IMR-90 (cell line): ENCODE measurements around the gene KRT80. TPM values are rescaled to one million over a fixed set of nuclear protein-coding genes. Genes with fewer than 3 reads are reported as not detected.
A peak's percentile ranks its signal among the peaks of the same experiment; 100 is the strongest.

Experiments
- ATAC-seq: fragments of 200-7000 bp; cut with Tn5 transposase; 2 replicates; pipeline ENCODE4 v1.9.1; 2020; ENCODE audit warnings: low read depth, mild to moderate bottlenecking, moderate library complexity
- BruUV-seq: library from RNA; stranded (reverse); fragments of 400-500 nt; replicated peaks from 2 replicates; lab custom pipeline; 2021; lab: Mats Ljungman, UMichigan
- CTCF ChIA-PET: fragments of 300-600 bp; formaldehyde crosslinking; extraction: SDS; loops from one replicate; lab custom pipeline; 2021; ENCODE audit warnings: antibody characterized with exemption; lab: Yijun Ruan, JAX
- POLR2A ChIA-PET: fragments of 300-600 bp; sonication (Branson Sonifier 250); formaldehyde crosslinking; loops from one replicate; lab custom pipeline; 2022; ENCODE audit warnings: antibody characterized with exemption; ENCODE audit not compliant: unreplicated experiment; lab: Charles Lee
- DNase-seq: peaks from one replicate; pipeline ENCODE4 v3.0.0; 2013
- H2AFZ ChIP-seq: replicated peaks from 2 replicates; pipeline ENCODE3; 2013; ENCODE audit warnings: low read length, mild to moderate bottlenecking; ENCODE audit not compliant: poor library complexity
- H2AK5ac ChIP-seq: 2 replicates; pipeline ENCODE4 v1.6.1; 2013; ENCODE audit warnings: low read depth, low read length, inconsistent platforms
- H2AK9ac ChIP-seq: replicated peaks from 2 replicates; pipeline ENCODE3; 2013; ENCODE audit warnings: mild to moderate bottlenecking, low read depth, low read length, moderate library complexity; ENCODE audit not compliant: poor library complexity
- H2BK120ac ChIP-seq: 2 replicates; pipeline ENCODE4 v1.6.1; 2013; ENCODE audit warnings: low read depth, low read length, inconsistent platforms
- H2BK15ac ChIP-seq: 3 replicates; pipeline ENCODE4 v1.6.1; 2013; ENCODE audit warnings: low read depth, low read length, inconsistent platforms
- H2BK20ac ChIP-seq: 2 replicates; pipeline ENCODE4 v1.6.1; 2013; ENCODE audit warnings: low read depth, mild to moderate bottlenecking, inconsistent platforms, low read length, moderate library complexity
- H2BK5ac ChIP-seq: 2 replicates; pipeline ENCODE4 v1.6.1; 2013; ENCODE audit warnings: mild to moderate bottlenecking, low read depth, low read length, inconsistent platforms; ENCODE audit not compliant: poor library complexity, severe bottlenecking
- H3K14ac ChIP-seq: replicated peaks from 2 replicates; pipeline ENCODE4 v1.6.1; 2013; ENCODE audit warnings: low read depth, low read length, inconsistent platforms
- H3K18ac ChIP-seq: 2 replicates; pipeline ENCODE4 v1.6.1; 2013; ENCODE audit warnings: low read depth, low read length, control low read depth
- H3K23ac ChIP-seq: 2 replicates; pipeline ENCODE4 v1.6.1; 2013; ENCODE audit warnings: low read depth, low read length, inconsistent platforms
- H3K27ac ChIP-seq: 2 replicates; pipeline ENCODE4 v1.5.1; 2013; ENCODE audit warnings: mild to moderate bottlenecking, control low read depth, low read length; ENCODE audit not compliant: insufficient read depth
- H3K27me3 ChIP-seq: 2 replicates; pipeline ENCODE4 v1.6.1; 2013; ENCODE audit warnings: low read length; ENCODE audit not compliant: control insufficient read depth, insufficient read depth
- H3K36me3 ChIP-seq: 2 replicates; pipeline ENCODE4 v1.6.1; 2013; ENCODE audit warnings: low read length, mixed read lengths; ENCODE audit not compliant: control insufficient read depth, insufficient read depth
- H3K4ac ChIP-seq: 2 replicates; pipeline ENCODE4 v1.6.1; 2013; ENCODE audit warnings: low read depth, low read length, inconsistent platforms
- H3K4me1 ChIP-seq: 2 replicates; pipeline ENCODE4 v1.6.1; 2013; ENCODE audit warnings: low read length, mixed read lengths; ENCODE audit not compliant: control insufficient read depth, insufficient read depth
- H3K4me2 ChIP-seq: 2 replicates; pipeline ENCODE4 v1.6.1; 2013; ENCODE audit warnings: low read depth, mild to moderate bottlenecking, control low read depth, low read length, moderate library complexity
- H3K4me3 ChIP-seq: 2 replicates; pipeline ENCODE4 v1.5.1; 2013; ENCODE audit warnings: low read depth, mild to moderate bottlenecking, control low read depth, low read length, moderate library complexity; ENCODE audit not compliant: insufficient read depth
- H3K56ac ChIP-seq: 2 replicates; pipeline ENCODE4 v1.6.1; 2013; ENCODE audit warnings: low read length, inconsistent platforms; ENCODE audit not compliant: insufficient read depth; ENCODE audit errors: extremely low read depth
- H3K79me1 ChIP-seq, 2 experiments: 2 replicates each; pipeline ENCODE4 v1.6.1; 2013; ENCODE audit warnings: low read length in 2 of 2, inconsistent platforms in 1 of 2, low read depth in 1 of 2
- H3K9ac ChIP-seq: 2 replicates; pipeline ENCODE4 v1.6.1; 2013; ENCODE audit warnings: low read depth, low read length, control low read depth
- H3K9me1 ChIP-seq: 2 replicates; pipeline ENCODE4 v1.6.1; 2013; ENCODE audit warnings: low read length, inconsistent platforms; ENCODE audit not compliant: insufficient read depth
- H3K9me3 ChIP-seq: 2 replicates; pipeline ENCODE4 v1.6.1; 2013; ENCODE audit warnings: low read length; ENCODE audit not compliant: control insufficient read depth, insufficient read depth
- H4K20me1 ChIP-seq: 2 replicates; pipeline ENCODE4 v1.6.1; 2013; ENCODE audit warnings: low read length, inconsistent platforms; ENCODE audit not compliant: insufficient read depth
- H4K5ac ChIP-seq: 2 replicates; pipeline ENCODE4 v1.6.1; 2013; ENCODE audit warnings: mild to moderate bottlenecking, low read depth, low read length, control low read depth
- H4K8ac ChIP-seq, 2 experiments: 2 replicates each; pipeline ENCODE4 v1.6.1; 2013; ENCODE audit warnings: low read depth in 2 of 2, low read length in 2 of 2, control low read depth in 1 of 2, inconsistent platforms in 1 of 2
- H4K91ac ChIP-seq: 2 replicates; pipeline ENCODE4 v1.6.1; 2013; ENCODE audit warnings: low read depth, low read length, inconsistent platforms; ENCODE audit not compliant: insufficient read depth
- BHLHE40 ChIP-seq: fragments of 150-350 bp; IDR thresholded peaks from 2 replicates; pipeline ENCODE4 v1.6.1; 2016; ENCODE audit warnings: mild to moderate bottlenecking, low read depth, low read length
- CEBPB ChIP-seq: IDR thresholded peaks from 2 replicates; pipeline ENCODE4 v1.6.1; 2012; ENCODE audit warnings: low read depth, low read length, improper control_type of control experiment
- CHD1 ChIP-seq: IDR thresholded peaks from 2 replicates; pipeline ENCODE4 v1.6.1; 2012; ENCODE audit warnings: low read depth, low read length, improper control_type of control experiment
- CTCF ChIP-seq: conservative IDR thresholded peaks from 2 replicates; pipeline ENCODE4 v1.5.1; 2012; ENCODE audit warnings: mild to moderate bottlenecking, low read depth, low read length, improper control_type of control experiment
- FOS ChIP-seq: fragments of 150-350 bp; IDR thresholded peaks from 2 replicates; pipeline ENCODE4 v1.6.1; 2016; ENCODE audit warnings: low read depth, low read length
- MAFK ChIP-seq: IDR thresholded peaks from 2 replicates; pipeline ENCODE4 v1.6.1; 2012; ENCODE audit warnings: low read depth, low read length, improper control_type of control experiment
- MAZ ChIP-seq: IDR thresholded peaks from 2 replicates; pipeline ENCODE4 v1.6.1; 2012; ENCODE audit warnings: low read depth, mild to moderate bottlenecking, low read length, improper control_type of control experiment, moderate library complexity, borderline replicate concordance
- MXI1 ChIP-seq: IDR thresholded peaks from 2 replicates; pipeline ENCODE4 v1.6.1; 2012; ENCODE audit warnings: low read depth, mild to moderate bottlenecking, low read length, moderate library complexity, borderline replicate concordance
- NFE2L2 ChIP-seq: fragments of 150-350 bp; IDR thresholded peaks from 2 replicates; pipeline ENCODE4 v1.6.1; 2016; ENCODE audit warnings: low read depth, mild to moderate bottlenecking, low read length
- POLR2A ChIP-seq: IDR thresholded peaks from 2 replicates; pipeline ENCODE4 v1.6.1; 2012; ENCODE audit warnings: mild to moderate bottlenecking, low read depth, low read length
- RAD21 ChIP-seq: IDR thresholded peaks from 2 replicates; pipeline ENCODE4 v1.6.1; 2012; ENCODE audit warnings: low read length, improper control_type of control experiment
- RCOR1 ChIP-seq: IDR thresholded peaks from 2 replicates; pipeline ENCODE4 v1.6.1; 2012; ENCODE audit warnings: mild to moderate bottlenecking, low read length, improper control_type of control experiment; ENCODE audit not compliant: insufficient replicate concordance
- RFX5 ChIP-seq: IDR thresholded peaks from 2 replicates; pipeline ENCODE4 v1.8.0; 2012; ENCODE audit warnings: low read depth, mild to moderate bottlenecking, low read length, moderate library complexity
- SMC3 ChIP-seq: fragments of 150-350 bp; IDR thresholded peaks from 2 replicates; pipeline ENCODE4 v1.6.1; 2016; ENCODE audit warnings: low read depth, mild to moderate bottlenecking, antibody characterized with exemption, low read length, moderate library complexity
- USF2 ChIP-seq: fragments of 150-350 bp; IDR thresholded peaks from 2 replicates; pipeline ENCODE4 v1.6.1; 2017; ENCODE audit warnings: mild to moderate bottlenecking, antibody characterized with exemption, low read length, low read depth
- WGBS, 2 experiments: methylation state at CpG; one replicate each; pipeline versions ENCODE4 v1.1.5 to v1.1.7; 2013; ENCODE audit warnings: missing lambda C conversion rate in 2 of 2; ENCODE audit not compliant: insufficient read length in 1 of 2; ENCODE audit errors: extremely low coverage in 2 of 2; 5-methylcytosine and 5-hydroxymethylcytosine counted together
- dilution Hi-C: fragments of 300-500 bp; cut with HindIII; formaldehyde crosslinking; loops from one replicate; pipeline ENCODE4 v1.14.3; 2018; ENCODE audit warnings: low sequenced_read_pairs; ENCODE audit not compliant: unreplicated experiment
- in situ Hi-C: fragments of 300-500 bp; cut with MboI; formaldehyde crosslinking; loops from 3 replicates; pipeline ENCODE4 v1.14.3; 2019; ENCODE audit warnings: low sequenced_read_pairs, inconsistent platforms, mixed read lengths
- intact Hi-C: fragments of 100-400 bp; cut with micrococcal nuclease; formaldehyde crosslinking; loops from 2 replicates; pipeline ENCODE4 v1.10.0; 2022
- polyA plus RNA-seq, 3 experiments: library from polyadenylated mRNA; depleted of rRNA; stranded (reverse); fragments of >200 nt; gene quantifications; 2 replicates each; pipeline ENCODE4 v1.2.3, GENCODE V29; 2012; ENCODE audit warnings: low replicate concordance in 1 of 3
- total RNA-seq: library from RNA; depleted of rRNA; stranded (reverse); fragments of >200 nt; gene quantifications from 2 replicates; pipeline ENCODE4 v1.2.3, GENCODE V29; 2012
- TF ChIP-seq, protein P1 (sequence below): fragments of 150-350 bp; IDR thresholded peaks from 2 replicates; pipeline ENCODE4 v1.6.1; 2016; ENCODE audit warnings: low read depth, mild to moderate bottlenecking, low read length, moderate library complexity, borderline replicate concordance

Gene KRT80
- total and polyA plus RNA-seq, 2 of the 4 experiments (the other 2 are of a cell fraction): 0.54 to 3.4 TPM

GRCh38 chr12:52207106-52207505 is 15.3 kb upstream of the KRT80 start:
- no peak overlapping the region for H3K27ac ChIP-seq
- dilution Hi-C loops: no loop called here
- H4K91ac ChIP-seq: peak overlapping the region; percentile 14; the same call in 1 of the 2 replicates
- BruUV-seq: no TSS peak
- peak overlapping the region; percentile 29; the same call in 1 of the 2 replicates for H3K4ac ChIP-seq
- no peak overlapping the region for H3K4me2 ChIP-seq
- peaks cover 34% of the 10 kb centered on the region for H3K4me1 ChIP-seq
- no peak overlapping the region for H3K4me3 ChIP-seq
- no peak for TF ChIP-seq CHD1
- TF ChIP-seq RCOR1: no peak
- TF ChIP-seq BHLHE40: no peak
- no peak for TF ChIP-seq CEBPB
- no peak for TF ChIP-seq USF2
- no peak for TF ChIP-seq RFX5
- no peak for TF ChIP-seq FOS
- no peak for TF ChIP-seq POLR2A
- TF ChIP-seq MAFK: no peak
- no peak for TF ChIP-seq MAZ
- TF ChIP-seq CTCF: no peak
- TF ChIP-seq MXI1: no peak
- TF ChIP-seq NFE2L2: no peak
- TF ChIP-seq, protein P1, sequence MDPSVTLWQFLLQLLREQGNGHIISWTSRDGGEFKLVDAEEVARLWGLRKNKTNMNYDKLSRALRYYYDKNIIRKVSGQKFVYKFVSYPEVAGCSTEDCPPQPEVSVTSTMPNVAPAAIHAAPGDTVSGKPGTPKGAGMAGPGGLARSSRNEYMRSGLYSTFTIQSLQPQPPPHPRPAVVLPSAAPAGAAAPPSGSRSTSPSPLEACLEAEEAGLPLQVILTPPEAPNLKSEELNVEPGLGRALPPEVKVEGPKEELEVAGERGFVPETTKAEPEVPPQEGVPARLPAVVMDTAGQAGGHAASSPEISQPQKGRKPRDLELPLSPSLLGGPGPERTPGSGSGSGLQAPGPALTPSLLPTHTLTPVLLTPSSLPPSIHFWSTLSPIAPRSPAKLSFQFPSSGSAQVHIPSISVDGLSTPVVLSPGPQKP: no peak
- TF ChIP-seq RAD21: no peak
- no peak for TF ChIP-seq SMC3
- no peak overlapping the region for H3K14ac ChIP-seq
- H2BK20ac ChIP-seq: peak overlapping the region; percentile 55; the same call in 1 of the 2 replicates
- no peak overlapping the region for H3K18ac ChIP-seq
- H2BK120ac ChIP-seq: peak overlapping the region; percentile 57
- WGBS, 2 experiments: 100% methylated on average over 2 of the region's 2 CpGs; no CpG with 5 or more reads in 1 of the 2 experiments
- peak overlapping the region; percentile 39 for H2AK9ac ChIP-seq
- H3K56ac ChIP-seq: no peak overlapping the region
- in situ Hi-C loops: loop anchor here (5.0 kb wide), 1 partner anchor 40 kb away; no protein-coding TSS in a partner anchor
- H2AK5ac ChIP-seq: peak overlapping the region; percentile 24; the same call in 1 of the 2 replicates
- peaks cover 24% of the 10 kb centered on the region for H3K9me1 ChIP-seq
- no peak overlapping the region for H2BK5ac ChIP-seq
- no peak overlapping the region for H3K9ac ChIP-seq
- H4K5ac ChIP-seq: no peak overlapping the region
- H3K27me3 ChIP-seq: no peaks in the 10 kb centered on the region
- ChIA-PET CTCF (interaction anchor here (1.2 kb wide), 1 partner anchor 72 kb away, joined by 3 read pairs; no protein-coding TSS in a partner anchor), POLR2A (no interaction called here)
- no peak overlapping the region for H2AFZ ChIP-seq
- peaks cover 0 to 4% of the 10 kb centered on the region in 2 experiments; a peak in 1 of 4 replicates for H3K79me1 ChIP-seq
- H4K20me1 ChIP-seq: no peaks in the 10 kb centered on the region
- H2BK15ac ChIP-seq: peak overlapping the region; percentile 58; the same call in 1 of the 3 replicates
- no peak overlapping the region for H3K23ac ChIP-seq
- intact Hi-C loops: no loop called here
- H3K36me3 ChIP-seq: no peaks in the 10 kb centered on the region
- ATAC-seq (no peak), DNase-seq (no peak)
- no peaks in the 10 kb centered on the region for H3K9me3 ChIP-seq
- no peak overlapping the region for H4K8ac ChIP-seq
